ENCODE measurements around the gene PPP1R26. TPM values are rescaled to one million over a fixed set of nuclear protein-coding genes. Genes with fewer than 3 reads are reported as not detected.

Gene PPP1R26
- total and polyA plus RNA-seq, 2 of the 4 experiments (the other 2 are of a cell fraction) = 3.8 to 5.6 TPM

GRCh38 chr9:135484460-135485277 lies 5.1 kb downstream of the PPP1R26 start:
- Histone ChIP-seq H3K27ac (ENCODE audit: insufficient read depth, low read length) (no peak overlapping the region), H2AK5ac (ENCODE audit: low read depth, low read length) (no peak overlapping the region), H3K56ac (ENCODE audit: extremely low read depth, insufficient read depth, low read length) (no peak overlapping the region), H3K23ac (ENCODE audit: low read depth, low read length) (no peak overlapping the region), H3K18ac (ENCODE audit: low read depth, low read length) (no peak overlapping the region), H3K79me1 (ENCODE audit: low read depth in 1 of 2, low read length in 2 of 2) (peaks cover 16 to 17% of the 10 kb centered on the region in 2 experiments; a peak in 2 of 4 replicates), H4K91ac (ENCODE audit: insufficient read depth, low read depth, low read length) (no peak overlapping the region), H4K20me1 (ENCODE audit: insufficient read depth, low read length) (no peaks in the 10 kb centered on the region; the same call in 1 of the 2 replicates), H2BK20ac (ENCODE audit: low read depth, low read length) (no peak overlapping the region), H3K4ac (ENCODE audit: low read depth, low read length) (no peak overlapping the region), H2BK5ac (ENCODE audit: low read depth, low read length, poor library complexity, severe bottlenecking) (no peak overlapping the region), H3K36me3 (ENCODE audit: control insufficient read depth, insufficient read depth, low read length) (peaks cover 36% of the 10 kb centered on the region), H2BK120ac (ENCODE audit: low read depth, low read length) (no peak overlapping the region), H3K27me3 (ENCODE audit: control insufficient read depth, insufficient read depth, low read length) (no peaks in the 10 kb centered on the region), H2AK9ac (replicated peaks; ENCODE audit: low read depth, low read length, poor library complexity) (no peak overlapping the region), H3K4me1 (ENCODE audit: control insufficient read depth, insufficient read depth, low read length) (0 out of 2 replicates have a peak, but pooled peaks cover 4% of the 10 kb centered on the region), H4K5ac (ENCODE audit: low read depth, low read length) (no peak overlapping the region), H3K14ac (replicated peaks; ENCODE audit: low read depth, low read length) (no peak overlapping the region), H3K9ac (ENCODE audit: low read depth, low read length) (no peak overlapping the region), H3K9me1 (ENCODE audit: insufficient read depth, low read length) (no peaks in the 10 kb centered on the region; the same call in 1 of the 2 replicates), H3K4me2 (ENCODE audit: low read depth, low read length) (no peak overlapping the region), H3K4me3 (ENCODE audit: insufficient read depth, low read depth, low read length) (no peak overlapping the region), H3K9me3 (ENCODE audit: control insufficient read depth, insufficient read depth, low read length) (no peaks in the 10 kb centered on the region), H2BK15ac (ENCODE audit: low read depth, low read length) (no peak overlapping the region), H2AFZ (replicated peaks; ENCODE audit: low read length, poor library complexity) (no peak overlapping the region), H4K8ac (ENCODE audit: low read depth in 2 of 2, low read length in 2 of 2) (no peak overlapping the region)
- ATAC-seq (ENCODE audit: low read depth) = no peak
- DNase-seq = no peak
- no TSS peak for BruUV-seq (replicated peaks)
- CTCF ChIA-PET = no interaction called here
- POLR2A ChIA-PET (ENCODE audit: unreplicated experiment) = no interaction called here
- WGBS, 2 experiments (ENCODE audit: extremely low coverage in 2 of 2, insufficient read length in 1 of 2) = 96% methylated on average over 22 of the region's 47 CpGs; no CpG with 5 or more reads in 1 of the 2 experiments
- dilution Hi-C loops (cut with HindIII; ENCODE audit: low sequenced_read_pairs, unreplicated experiment) = no loop called here
- in situ Hi-C loops (cut with MboI; ENCODE audit: low sequenced_read_pairs) = no loop called here
- intact Hi-C loops (cut with micrococcal nuclease) = no loop called here
- no peak for TF ChIP-seq NFE2L2 (IDR thresholded peaks at IDR 0.05; ENCODE audit: low read depth, low read length)
- TF ChIP-seq, protein P1, sequence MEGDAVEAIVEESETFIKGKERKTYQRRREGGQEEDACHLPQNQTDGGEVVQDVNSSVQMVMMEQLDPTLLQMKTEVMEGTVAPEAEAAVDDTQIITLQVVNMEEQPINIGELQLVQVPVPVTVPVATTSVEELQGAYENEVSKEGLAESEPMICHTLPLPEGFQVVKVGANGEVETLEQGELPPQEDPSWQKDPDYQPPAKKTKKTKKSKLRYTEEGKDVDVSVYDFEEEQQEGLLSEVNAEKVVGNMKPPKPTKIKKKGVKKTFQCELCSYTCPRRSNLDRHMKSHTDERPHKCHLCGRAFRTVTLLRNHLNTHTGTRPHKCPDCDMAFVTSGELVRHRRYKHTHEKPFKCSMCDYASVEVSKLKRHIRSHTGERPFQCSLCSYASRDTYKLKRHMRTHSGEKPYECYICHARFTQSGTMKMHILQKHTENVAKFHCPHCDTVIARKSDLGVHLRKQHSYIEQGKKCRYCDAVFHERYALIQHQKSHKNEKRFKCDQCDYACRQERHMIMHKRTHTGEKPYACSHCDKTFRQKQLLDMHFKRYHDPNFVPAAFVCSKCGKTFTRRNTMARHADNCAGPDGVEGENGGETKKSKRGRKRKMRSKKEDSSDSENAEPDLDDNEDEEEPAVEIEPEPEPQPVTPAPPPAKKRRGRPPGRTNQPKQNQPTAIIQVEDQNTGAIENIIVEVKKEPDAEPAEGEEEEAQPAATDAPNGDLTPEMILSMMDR (conservative IDR thresholded peaks at IDR 0.05; ENCODE audit: low read depth, low read length) = no peak
- no peak for TF ChIP-seq CEBPB (IDR thresholded peaks at IDR 0.05; ENCODE audit: low read depth, low read length)
- TF ChIP-seq, protein P2, sequence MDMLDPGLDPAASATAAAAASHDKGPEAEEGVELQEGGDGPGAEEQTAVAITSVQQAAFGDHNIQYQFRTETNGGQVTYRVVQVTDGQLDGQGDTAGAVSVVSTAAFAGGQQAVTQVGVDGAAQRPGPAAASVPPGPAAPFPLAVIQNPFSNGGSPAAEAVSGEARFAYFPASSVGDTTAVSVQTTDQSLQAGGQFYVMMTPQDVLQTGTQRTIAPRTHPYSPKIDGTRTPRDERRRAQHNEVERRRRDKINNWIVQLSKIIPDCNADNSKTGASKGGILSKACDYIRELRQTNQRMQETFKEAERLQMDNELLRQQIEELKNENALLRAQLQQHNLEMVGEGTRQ (IDR thresholded peaks at IDR 0.05; ENCODE audit: low read depth, low read length) = no peak
- TF ChIP-seq, protein P3, sequence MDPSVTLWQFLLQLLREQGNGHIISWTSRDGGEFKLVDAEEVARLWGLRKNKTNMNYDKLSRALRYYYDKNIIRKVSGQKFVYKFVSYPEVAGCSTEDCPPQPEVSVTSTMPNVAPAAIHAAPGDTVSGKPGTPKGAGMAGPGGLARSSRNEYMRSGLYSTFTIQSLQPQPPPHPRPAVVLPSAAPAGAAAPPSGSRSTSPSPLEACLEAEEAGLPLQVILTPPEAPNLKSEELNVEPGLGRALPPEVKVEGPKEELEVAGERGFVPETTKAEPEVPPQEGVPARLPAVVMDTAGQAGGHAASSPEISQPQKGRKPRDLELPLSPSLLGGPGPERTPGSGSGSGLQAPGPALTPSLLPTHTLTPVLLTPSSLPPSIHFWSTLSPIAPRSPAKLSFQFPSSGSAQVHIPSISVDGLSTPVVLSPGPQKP (IDR thresholded peaks at IDR 0.05; ENCODE audit: borderline replicate concordance, low read depth, low read length) = no peak
- no peak for TF ChIP-seq POLR2A (IDR thresholded peaks at IDR 0.05; ENCODE audit: low read depth, low read length)
- TF ChIP-seq RAD21 (IDR thresholded peaks at IDR 0.05; ENCODE audit: low read length) = no peak
- TF ChIP-seq MAZ (IDR thresholded peaks at IDR 0.05; ENCODE audit: borderline replicate concordance, low read depth, low read length) = no peak
- TF ChIP-seq FOS (IDR thresholded peaks at IDR 0.05; ENCODE audit: low read depth, low read length) = no peak
- no peak for TF ChIP-seq BHLHE40 (IDR thresholded peaks at IDR 0.05; ENCODE audit: low read depth, low read length)
- no peak for TF ChIP-seq SMC3 (IDR thresholded peaks at IDR 0.05; ENCODE audit: low read depth, low read length)
- TF ChIP-seq RCOR1 (IDR thresholded peaks at IDR 0.05; ENCODE audit: insufficient replicate concordance, low read length) = no peak
- TF ChIP-seq CHD1 (IDR thresholded peaks at IDR 0.05; ENCODE audit: low read depth, low read length) = no peak
- TF ChIP-seq MAFK (IDR thresholded peaks at IDR 0.05; ENCODE audit: low read depth, low read length) = no peak
- no peak for TF ChIP-seq MXI1 (IDR thresholded peaks at IDR 0.05; ENCODE audit: borderline replicate concordance, low read depth, low read length)
